ENCODE data around the gene NF1.

The NF1 gene

DNA sequence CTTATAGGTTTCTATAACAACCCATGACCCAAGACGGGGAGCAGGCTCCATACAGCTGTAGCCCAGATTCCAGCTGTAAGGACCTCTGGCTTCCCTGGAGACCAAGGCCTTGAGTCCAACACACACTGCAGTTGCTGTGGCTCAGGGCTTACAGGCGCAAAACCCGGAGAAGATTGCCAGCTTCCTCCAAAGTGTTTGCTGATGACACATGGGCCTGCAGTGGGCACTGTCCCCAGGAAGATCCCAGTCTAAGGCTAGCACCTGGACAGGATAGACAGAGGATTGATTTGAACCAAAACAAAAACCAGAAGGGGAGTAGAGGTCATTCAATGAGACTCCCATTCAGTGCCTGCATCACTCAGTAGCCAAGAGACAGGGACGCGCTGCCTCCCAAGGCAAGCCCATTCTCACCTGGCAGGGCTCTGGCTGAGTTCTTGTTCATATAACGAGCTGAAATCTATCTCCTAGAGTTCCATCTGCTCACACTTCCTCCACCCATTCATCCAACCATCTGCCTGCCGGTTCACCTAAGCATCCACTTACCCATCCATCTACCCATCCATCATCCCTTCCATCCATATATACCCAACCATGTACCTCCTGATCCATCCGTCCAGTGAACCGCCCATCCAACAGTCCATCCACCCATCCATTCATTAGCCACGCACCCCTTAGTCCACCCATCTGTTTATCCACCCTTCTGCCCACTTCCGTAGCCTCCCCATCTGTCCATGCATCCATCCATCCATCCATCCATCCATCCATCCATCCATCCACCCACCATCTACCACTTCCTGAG, 306.9 kb downstream of the NF1 start:
- H3F3A ChIP-seq (ENCODE audit: insufficient read depth), result no peaks in the 10 kb centered on the region
- H3K9ac ChIP-seq (ENCODE audit: low read length), result no peak overlapping the region
- no peak for TF ChIP-seq EZH2phosphoT487 (conservative IDR thresholded peaks at IDR 0.05; ENCODE audit: low read length)
- TF ChIP-seq, protein P1, sequence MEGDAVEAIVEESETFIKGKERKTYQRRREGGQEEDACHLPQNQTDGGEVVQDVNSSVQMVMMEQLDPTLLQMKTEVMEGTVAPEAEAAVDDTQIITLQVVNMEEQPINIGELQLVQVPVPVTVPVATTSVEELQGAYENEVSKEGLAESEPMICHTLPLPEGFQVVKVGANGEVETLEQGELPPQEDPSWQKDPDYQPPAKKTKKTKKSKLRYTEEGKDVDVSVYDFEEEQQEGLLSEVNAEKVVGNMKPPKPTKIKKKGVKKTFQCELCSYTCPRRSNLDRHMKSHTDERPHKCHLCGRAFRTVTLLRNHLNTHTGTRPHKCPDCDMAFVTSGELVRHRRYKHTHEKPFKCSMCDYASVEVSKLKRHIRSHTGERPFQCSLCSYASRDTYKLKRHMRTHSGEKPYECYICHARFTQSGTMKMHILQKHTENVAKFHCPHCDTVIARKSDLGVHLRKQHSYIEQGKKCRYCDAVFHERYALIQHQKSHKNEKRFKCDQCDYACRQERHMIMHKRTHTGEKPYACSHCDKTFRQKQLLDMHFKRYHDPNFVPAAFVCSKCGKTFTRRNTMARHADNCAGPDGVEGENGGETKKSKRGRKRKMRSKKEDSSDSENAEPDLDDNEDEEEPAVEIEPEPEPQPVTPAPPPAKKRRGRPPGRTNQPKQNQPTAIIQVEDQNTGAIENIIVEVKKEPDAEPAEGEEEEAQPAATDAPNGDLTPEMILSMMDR (IDR thresholded peaks at IDR 0.05; ENCODE audit: insufficient read depth, low read length, poor library complexity, severe bottlenecking), result no peak
- no peaks in the 10 kb centered on the region for H3K9me2 ChIP-seq (replicated peaks; ENCODE audit: insufficient read depth, low read length)
- no peaks in the 10 kb centered on the region for H4K20me1 ChIP-seq (ENCODE audit: low read depth, low read length)
- no peak overlapping the region for H3K27ac ChIP-seq (ENCODE audit: low read depth, low read length)
- no peaks in the 10 kb centered on the region for H3K36me3 ChIP-seq (ENCODE audit: low read length)
- 0 out of 2 replicates have a peak, but pooled peaks cover 3% of the 10 kb centered on the region for H3K27me3 ChIP-seq (ENCODE audit: low read length)
- H3K79me2 ChIP-seq (ENCODE audit: insufficient read depth, low read length), result no peaks in the 10 kb centered on the region
- no peak overlapping the region for H2AFZ ChIP-seq (ENCODE audit: low read depth, low read length, severe bottlenecking)
- no peaks in the 10 kb centered on the region for H3K9me3 ChIP-seq (ENCODE audit: insufficient read depth, low read length)
- no peak overlapping the region for H3K4me3 ChIP-seq (ENCODE audit: insufficient read depth, low read length, poor library complexity, severe bottlenecking)
- H3K4me2 ChIP-seq (ENCODE audit: low read depth, low read length, poor library complexity, severe bottlenecking), result no peak overlapping the region

DNA sequence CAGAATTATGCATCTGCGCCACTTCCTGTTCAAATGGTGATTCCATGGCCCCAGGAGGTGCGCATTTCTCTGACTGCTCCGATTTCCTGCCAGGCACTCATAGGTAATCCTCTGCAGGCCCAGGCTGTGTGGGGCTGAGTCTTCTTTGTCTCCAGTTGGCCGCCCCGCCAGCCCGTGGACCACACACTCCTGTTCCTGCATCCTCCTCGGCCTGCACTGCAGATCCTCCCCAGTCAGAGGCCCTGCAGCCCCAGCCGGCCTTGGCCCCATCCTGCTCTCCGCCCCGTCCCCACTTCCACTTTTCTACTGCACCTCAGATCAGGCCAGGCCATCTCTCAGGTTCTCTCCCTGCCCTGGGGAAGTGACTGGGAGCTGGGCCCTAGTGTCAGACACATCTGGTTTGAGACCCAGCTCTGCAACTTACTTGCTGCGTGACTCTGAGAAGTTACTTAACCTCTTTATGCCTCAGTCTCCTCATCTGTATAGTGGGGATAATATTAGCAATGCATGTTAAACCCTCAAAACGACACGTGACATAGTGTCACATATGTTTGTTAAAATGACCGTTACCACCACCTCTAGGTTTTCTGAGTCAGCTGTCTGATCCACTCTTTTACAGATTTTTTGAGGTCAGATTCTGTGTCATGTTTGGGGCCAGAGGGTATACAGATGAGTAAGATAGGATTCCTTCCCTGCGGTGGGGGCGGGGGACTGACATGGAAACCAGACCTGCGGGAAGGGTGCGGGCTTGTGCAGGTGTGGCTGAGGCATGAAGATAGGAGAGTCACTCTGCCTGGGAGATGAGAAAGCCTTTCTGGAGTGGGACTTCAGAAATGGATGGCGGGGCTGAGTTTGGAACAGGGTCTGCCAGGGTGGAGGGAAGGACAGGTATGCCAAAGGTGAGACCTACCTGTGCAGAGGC, 309.5 kb downstream of the NF1 start:
- Histone ChIP-seq H3K79me2 (ENCODE audit: insufficient read depth, low read length) (no peaks in the 10 kb centered on the region), H3K4me2 (ENCODE audit: low read depth, low read length, poor library complexity, severe bottlenecking) (no peak overlapping the region), H3K27ac (ENCODE audit: low read depth, low read length) (no peak overlapping the region), H3K9me3 (ENCODE audit: insufficient read depth, low read length) (no peaks in the 10 kb centered on the region), H4K20me1 (ENCODE audit: low read depth, low read length) (no peaks in the 10 kb centered on the region), H3K4me3 (ENCODE audit: insufficient read depth, low read length, poor library complexity, severe bottlenecking) (no peak overlapping the region), H3K9me2 (replicated peaks; ENCODE audit: insufficient read depth, low read length) (no peaks in the 10 kb centered on the region), H3K27me3 (ENCODE audit: low read length) (0 out of 2 replicates have a peak, but pooled peaks cover 3% of the 10 kb centered on the region), H3K36me3 (ENCODE audit: low read length) (no peaks in the 10 kb centered on the region), H3K9ac (ENCODE audit: low read length) (no peak overlapping the region), H2AFZ (ENCODE audit: low read depth, low read length, severe bottlenecking) (no peak overlapping the region), H3F3A (ENCODE audit: insufficient read depth) (no peaks in the 10 kb centered on the region)
- TF ChIP-seq, protein P1 (IDR thresholded peaks at IDR 0.05; ENCODE audit: insufficient read depth, low read length, poor library complexity, severe bottlenecking), result no peak
- no peak for TF ChIP-seq EZH2phosphoT487 (conservative IDR thresholded peaks at IDR 0.05; ENCODE audit: low read length)

DNA sequence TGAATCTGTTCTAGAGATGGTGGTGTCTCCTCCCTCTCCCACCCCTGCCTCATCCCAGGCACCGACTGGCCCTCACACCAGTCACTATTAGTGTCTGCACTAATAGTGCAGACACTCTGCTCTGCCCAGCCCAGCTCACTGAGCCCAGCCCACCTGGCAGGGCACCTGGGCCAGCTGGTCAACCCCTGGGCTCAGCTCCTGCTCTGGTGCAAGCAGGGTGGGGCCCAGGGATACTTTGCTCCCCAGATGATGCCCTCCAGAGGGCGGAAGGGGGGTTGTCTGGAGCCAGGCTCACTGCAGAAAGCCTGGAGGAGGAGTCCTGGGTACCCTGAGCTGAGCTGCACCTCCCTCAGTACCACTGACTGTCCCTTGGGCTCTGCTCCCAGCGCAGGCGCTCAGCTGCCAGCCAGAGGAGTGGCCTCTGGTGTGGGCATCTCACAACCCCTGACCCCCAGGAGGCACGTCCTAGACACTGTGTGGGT, 311.2 kb downstream of the NF1 start:
- TF ChIP-seq, protein P1 (IDR thresholded peaks at IDR 0.05; ENCODE audit: insufficient read depth, low read length, poor library complexity, severe bottlenecking), result no peak
- no peak for TF ChIP-seq EZH2phosphoT487 (conservative IDR thresholded peaks at IDR 0.05; ENCODE audit: low read length)
- Histone ChIP-seq H3K9ac (ENCODE audit: low read length) (no peak overlapping the region), H3K27ac (ENCODE audit: low read depth, low read length) (no peak overlapping the region), H3K36me3 (ENCODE audit: low read length) (no peaks in the 10 kb centered on the region), H3F3A (ENCODE audit: insufficient read depth) (no peaks in the 10 kb centered on the region), H3K27me3 (ENCODE audit: low read length) (0 out of 2 replicates have a peak, but pooled peaks cover 3% of the 10 kb centered on the region), H2AFZ (ENCODE audit: low read depth, low read length, severe bottlenecking) (no peak overlapping the region), H3K9me3 (ENCODE audit: insufficient read depth, low read length) (no peaks in the 10 kb centered on the region), H4K20me1 (ENCODE audit: low read depth, low read length) (no peaks in the 10 kb centered on the region), H3K4me2 (ENCODE audit: low read depth, low read length, poor library complexity, severe bottlenecking) (no peak overlapping the region), H3K4me3 (ENCODE audit: insufficient read depth, low read length, poor library complexity, severe bottlenecking) (no peak overlapping the region), H3K79me2 (ENCODE audit: insufficient read depth, low read length) (no peaks in the 10 kb centered on the region), H3K9me2 (replicated peaks; ENCODE audit: insufficient read depth, low read length) (no peaks in the 10 kb centered on the region)

All from SU-DHL-6 (cell line).